ENCODE results near the gene HNF1A.
"Not testable (repeated sequence)": the region's sequence is repeated elsewhere in the genome, so short reads cannot be mapped to it uniquely, and the experiment has no call there.

HNF1A gene, protein sequence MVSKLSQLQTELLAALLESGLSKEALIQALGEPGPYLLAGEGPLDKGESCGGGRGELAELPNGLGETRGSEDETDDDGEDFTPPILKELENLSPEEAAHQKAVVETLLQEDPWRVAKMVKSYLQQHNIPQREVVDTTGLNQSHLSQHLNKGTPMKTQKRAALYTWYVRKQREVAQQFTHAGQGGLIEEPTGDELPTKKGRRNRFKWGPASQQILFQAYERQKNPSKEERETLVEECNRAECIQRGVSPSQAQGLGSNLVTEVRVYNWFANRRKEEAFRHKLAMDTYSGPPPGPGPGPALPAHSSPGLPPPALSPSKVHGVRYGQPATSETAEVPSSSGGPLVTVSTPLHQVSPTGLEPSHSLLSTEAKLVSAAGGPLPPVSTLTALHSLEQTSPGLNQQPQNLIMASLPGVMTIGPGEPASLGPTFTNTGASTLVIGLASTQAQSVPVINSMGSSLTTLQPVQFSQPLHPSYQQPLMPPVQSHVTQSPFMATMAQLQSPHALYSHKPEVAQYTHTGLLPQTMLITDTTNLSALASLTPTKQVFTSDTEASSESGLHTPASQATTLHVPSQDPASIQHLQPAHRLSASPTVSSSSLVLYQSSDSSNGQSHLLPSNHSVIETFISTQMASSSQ

DNA sequence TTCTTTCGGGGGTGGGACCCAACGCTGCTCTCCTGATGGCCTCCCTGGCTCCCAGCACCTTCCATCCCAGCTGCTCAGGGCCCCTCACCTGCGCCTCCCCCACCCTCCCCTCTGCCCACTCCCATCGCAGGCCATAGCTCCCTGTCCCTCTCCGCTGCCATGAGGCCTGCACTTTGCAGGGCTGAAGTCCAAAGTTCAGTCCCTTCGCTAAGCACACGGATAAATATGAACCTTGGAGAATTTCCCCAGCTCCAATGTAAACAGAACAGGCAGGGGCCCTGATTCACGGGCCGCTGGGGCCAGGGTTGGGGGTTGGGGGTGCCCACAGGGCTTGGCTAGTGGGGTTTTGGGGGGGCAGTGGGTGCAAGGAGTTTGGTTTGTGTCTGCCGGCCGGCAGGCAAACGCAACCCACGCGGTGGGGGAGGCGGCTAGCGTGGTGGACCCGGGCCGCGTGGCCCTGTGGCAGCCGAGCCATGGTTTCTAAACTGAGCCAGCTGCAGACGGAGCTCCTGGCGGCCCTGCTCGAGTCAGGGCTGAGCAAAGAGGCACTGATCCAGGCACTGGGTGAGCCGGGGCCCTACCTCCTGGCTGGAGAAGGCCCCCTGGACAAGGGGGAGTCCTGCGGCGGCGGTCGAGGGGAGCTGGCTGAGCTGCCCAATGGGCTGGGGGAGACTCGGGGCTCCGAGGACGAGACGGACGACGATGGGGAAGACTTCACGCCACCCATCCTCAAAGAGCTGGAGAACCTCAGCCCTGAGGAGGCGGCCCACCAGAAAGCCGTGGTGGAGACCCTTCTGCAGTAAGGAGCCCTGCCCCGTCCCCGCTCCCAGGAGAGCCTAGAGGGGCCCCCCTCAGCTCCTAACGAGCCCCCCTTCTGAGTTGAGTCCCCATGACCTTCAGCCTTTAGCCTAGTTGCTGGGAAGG lies at the start of gene HNF1A:
Gene HNF1A (plus strand): TSS at position 248 of the 924 bp plus-strand sequence. CDS start 226 bp downstream, at position 474.
- no peak for DNase-seq (ENCODE audit: low read depth)

- no peak for DNase-seq (ENCODE audit: low read depth)
Measured at GRCh38 chr12:120928864-120929652, 49.3 kb upstream of the HNF1A start.

GRCh38 chr12:120930032-120930431 lies 48.3 kb upstream of the HNF1A start:
- no peak for DNase-seq (ENCODE audit: low read depth)

GRCh38 chr12:120932058-120932457 lies 46.3 kb upstream of the HNF1A start:
- no peak for DNase-seq (ENCODE audit: low read depth)

DNA sequence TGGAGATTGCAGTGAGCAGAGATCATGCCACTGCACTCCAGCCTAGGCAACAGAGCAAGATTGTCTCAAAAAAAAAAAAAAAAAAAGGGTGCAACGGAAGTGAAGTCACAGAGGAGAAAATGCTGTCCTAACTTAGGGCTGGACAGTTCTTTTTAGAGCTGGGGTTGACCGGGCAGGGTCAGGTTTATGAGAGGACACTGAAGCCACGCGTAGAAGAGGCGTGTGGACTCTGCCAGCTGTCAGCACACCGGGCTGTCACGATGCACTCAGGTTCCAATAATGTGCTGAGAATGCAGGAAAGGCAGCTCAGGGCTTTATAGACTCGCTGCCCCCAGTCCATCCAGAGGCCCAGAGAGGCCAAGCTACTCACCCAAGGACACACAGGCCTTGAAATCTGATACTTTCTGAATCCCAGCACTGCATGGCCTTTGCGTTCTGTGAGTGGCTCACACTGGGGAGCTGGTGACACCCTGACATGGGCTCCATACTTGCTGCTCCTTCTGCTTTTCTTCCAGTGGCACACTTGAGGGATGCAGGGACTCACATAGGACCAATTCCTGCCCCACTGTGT lies 45.3 kb upstream of the HNF1A start:
- no peak for DNase-seq (ENCODE audit: low read depth)

- DNase-seq (ENCODE audit: low read depth), result no peak
Measured at GRCh38 chr12:120933786-120934185, 44.6 kb upstream of the HNF1A start.

- DNase-seq (ENCODE audit: low read depth), result no peak
Measured at GRCh38 chr12:120936197-120936596, 42.1 kb upstream of the HNF1A start.

DNA sequence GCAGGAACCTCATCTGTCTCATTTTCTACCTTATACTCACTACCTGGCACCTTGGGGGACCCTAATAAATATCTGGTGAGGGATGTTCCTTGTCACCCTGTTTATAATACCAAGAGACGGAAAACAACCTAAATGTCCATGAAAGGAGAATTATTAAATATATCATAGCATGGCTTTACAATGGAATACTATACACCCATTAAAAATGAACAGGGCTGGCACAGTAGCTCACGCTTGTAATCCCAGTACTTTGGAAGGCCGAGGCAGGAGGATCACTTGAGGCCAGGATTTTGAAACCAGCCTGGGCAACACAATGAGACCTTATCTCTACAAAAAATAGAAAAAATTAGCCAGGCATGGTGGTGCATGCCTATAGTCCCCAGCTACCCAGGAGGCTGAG lies 39.8 kb upstream of the HNF1A start:
- no peak for DNase-seq (ENCODE audit: low read depth)

- no peak for DNase-seq (ENCODE audit: low read depth)
Measured at GRCh38 chr12:120939523-120939922, 38.8 kb upstream of the HNF1A start.

- no peak for DNase-seq (ENCODE audit: low read depth)
Measured at GRCh38 chr12:120940006-120940405, 38.3 kb upstream of the HNF1A start.

GRCh38 chr12:120940799-120941198 lies 37.5 kb upstream of the HNF1A start:
- no peak for DNase-seq (ENCODE audit: low read depth)

- DNase-seq (ENCODE audit: low read depth), result no peak
Measured at GRCh38 chr12:120941412-120941811, 36.9 kb upstream of the HNF1A start.

GRCh38 chr12:120941846-120942405 lies 36.4 kb upstream of the HNF1A start:
- DNase-seq (ENCODE audit: low read depth), result no peak

GRCh38 chr12:120943482-120943881 lies 34.9 kb upstream of the HNF1A start:
- DNase-seq (ENCODE audit: low read depth), result no peak

- peak; percentile 40 for DNase-seq (ENCODE audit: low read depth)
Measured at GRCh38 chr12:120944645-120945217, 33.6 kb upstream of the HNF1A start.

- DNase-seq (ENCODE audit: low read depth), result not testable (repeated sequence)
Measured at GRCh38 chr12:120945516-120945915, 32.8 kb upstream of the HNF1A start.

GRCh38 chr12:120950260-120950799 lies 28.0 kb upstream of the HNF1A start:
- not testable (repeated sequence) for DNase-seq (ENCODE audit: low read depth)

DNA sequence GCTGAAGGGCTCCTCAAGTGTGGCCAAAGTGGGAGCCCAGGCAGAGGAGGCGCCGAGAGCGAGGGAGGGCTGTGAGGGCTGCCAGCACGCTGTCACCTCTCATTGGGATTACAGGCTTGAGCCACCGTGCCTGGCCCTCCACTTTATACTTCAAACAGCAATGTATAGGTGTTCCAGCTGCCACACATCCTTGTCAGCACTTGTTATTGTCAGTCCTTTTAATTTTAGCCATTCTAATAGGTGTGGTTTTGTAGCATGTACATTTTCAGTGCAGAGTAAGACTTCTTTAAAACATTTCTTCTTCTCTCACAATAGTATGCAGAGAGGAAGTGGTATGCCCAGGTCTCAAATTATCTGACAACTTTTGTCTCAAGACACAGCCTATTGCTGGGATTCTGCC lies 27.5 kb upstream of the HNF1A start:
- DNase-seq (ENCODE audit: low read depth), result no peak

DNA sequence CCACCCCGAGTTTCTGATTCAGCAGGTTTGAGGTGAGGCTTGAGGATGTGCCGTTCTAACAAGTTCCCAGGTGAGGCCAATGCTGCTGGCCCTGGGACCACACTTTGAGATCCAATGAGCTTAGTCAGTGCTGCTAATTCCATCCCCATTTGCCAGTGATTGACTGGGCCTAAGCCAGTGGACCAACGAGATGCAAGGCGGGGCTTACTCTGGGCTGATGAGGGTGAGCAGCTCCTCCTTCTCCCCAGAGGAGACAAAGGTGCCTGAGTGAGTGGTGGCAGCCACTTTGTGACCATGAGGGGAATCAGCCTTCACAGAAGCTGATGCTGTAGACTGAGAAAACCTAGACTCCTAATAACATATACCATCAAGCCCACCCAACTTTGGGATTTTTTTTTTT lies 23.1 kb upstream of the HNF1A start:
- no peak for DNase-seq (ENCODE audit: low read depth)

DNA sequence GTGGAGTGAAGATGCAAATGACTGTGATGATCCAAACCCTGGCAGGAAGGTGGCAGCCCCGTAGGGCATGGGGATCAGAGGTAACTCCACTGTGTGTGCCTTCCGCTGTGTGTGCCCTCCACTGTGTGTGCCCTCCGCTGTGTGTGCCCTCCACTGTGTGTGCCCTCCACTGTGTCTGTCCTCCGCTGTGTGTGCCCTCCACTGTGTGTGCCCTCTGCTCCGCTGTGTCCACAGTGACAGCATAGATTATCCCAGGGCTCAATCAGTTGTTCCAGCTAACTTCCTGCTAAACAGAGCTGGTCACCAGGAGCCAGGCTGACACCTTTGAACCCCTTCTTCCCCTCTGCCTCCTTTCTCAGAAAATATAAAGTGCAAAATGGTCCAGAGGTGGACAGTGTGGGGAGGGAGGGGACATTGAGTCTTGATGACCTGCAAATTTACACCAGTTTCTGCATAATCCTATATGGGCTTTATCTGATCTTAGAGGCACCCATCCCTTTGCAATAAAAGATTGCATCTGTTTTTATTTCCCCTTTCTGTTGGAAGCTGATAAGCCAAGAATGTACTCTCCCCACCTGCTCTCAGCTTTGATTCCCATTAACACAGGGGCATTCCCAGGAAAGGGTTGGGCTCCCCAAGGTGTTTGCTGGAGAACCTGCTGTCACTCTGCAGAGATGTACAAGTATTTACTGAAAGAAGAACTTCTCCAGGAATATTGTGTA lies 21.6 kb upstream of the HNF1A start:
- DNase-seq (ENCODE audit: low read depth), result no peak

Data from activated gamma-delta T cell treated with anti-CD3 and anti-CD28 coated beads, Interleukin-2, amount 50 U/mL, for 16 hours (primary cell).